HCT116 (cell line): Measurements from ENCODE around the gene AMER2. TPM values are rescaled to one million over a fixed set of nuclear protein-coding genes. Genes with fewer than 3 reads are reported as not detected.

ENCODE experiments used
- ATAC-seq: fragments of 200-7000 bp; cut with Tn5 transposase; 2 replicates; pipeline ENCODE4 v1.9.1; 2020; ENCODE audit warnings: mild to moderate bottlenecking, moderate library complexity
- BruUV-seq: library from RNA; stranded (reverse); fragments of 400-500 nt; replicated peaks from 2 replicates; lab custom pipeline; 2021; lab: Mats Ljungman, UMichigan
- CTCF ChIA-PET: fragments of 300-600 bp; sonication (Branson Sonifier 250); formaldehyde crosslinking; loops from one replicate; lab custom pipeline; 2021; ENCODE audit warnings: antibody characterized with exemption; lab: Charles Lee
- POLR2A ChIA-PET: fragments of 300-600, 350-600 bp; sonication (Branson Sonifier 250); formaldehyde crosslinking; loops from one replicate; lab custom pipeline; 2021; ENCODE audit warnings: antibody characterized with exemption; lab: Charles Lee
- RAD21 ChIA-PET, 2 experiments: fragments of 300-600 bp; sonication (Branson Sonifier 250); formaldehyde crosslinking; loops; one replicate each; lab custom pipeline; 2023; ENCODE audit warnings: low total read pairs in 2 of 2; ENCODE audit not compliant: uncharacterized antibody in 2 of 2, unreplicated experiment in 2 of 2, low non-redundant PET in 1 of 2; lab: Charles Lee
- DNase-seq: peaks from one replicate; pipeline ENCODE4 v3.0.0-alpha.2; 2010; ENCODE audit warnings: low read depth, low spot score
- H2AFZ ChIP-seq: fragments of 200-600 bp; shearing (Covaris generic), sonication (generic); 2 replicates; pipeline ENCODE4 v1.6.1; 2017; ENCODE audit warnings: low read depth, mixed run types, mixed read lengths, antibody characterized with exemption, low read length; ENCODE audit not compliant: poor library complexity, severe bottlenecking
- H3K27ac ChIP-seq: 2 replicates; pipeline ENCODE4 v1.5.1; 2012; ENCODE audit warnings: low read depth, low read length
- H3K27me3 ChIP-seq: fragments of 200-600 bp; sonication (generic); 2 replicates; pipeline ENCODE4 v1.6.1; 2016; ENCODE audit warnings: mixed run types, low read length, mixed read lengths; ENCODE audit not compliant: insufficient read depth
- H3K36me3 ChIP-seq, 2 experiments: fragments of 200-500 bp in 1 of 2; fragments of 200-600 bp in 1 of 2; sonication (Bioruptor generic) in 1 of 2; sonication (generic) in 1 of 2; 2 replicates each; pipeline versions ENCODE4 v1.5.1 to v1.6.1; 2014 to 2016; ENCODE audit warnings: low read length in 2 of 2, inconsistent platforms in 1 of 2, mixed read lengths in 1 of 2, mixed run types in 1 of 2; ENCODE audit not compliant: insufficient read depth in 2 of 2, control insufficient read depth in 1 of 2
- H3K4me1 ChIP-seq, 2 experiments: fragments of 200-600 bp in 1 of 2; sonication (generic) in 1 of 2; 2 replicates each; pipeline versions ENCODE4 v1.5.1 to v1.6.1; 2012 to 2017; ENCODE audit warnings: low read length in 2 of 2, inconsistent platforms in 1 of 2, mild to moderate bottlenecking in 1 of 2, mixed read lengths in 1 of 2, mixed run types in 1 of 2, moderate library complexity in 1 of 2; ENCODE audit not compliant: insufficient read depth in 2 of 2, control insufficient read depth in 1 of 2
- H3K4me2 ChIP-seq: fragments of 200-600 bp; sonication (generic); 2 replicates; pipeline ENCODE4 v1.6.1; 2017; ENCODE audit warnings: mixed run types, low read length, mixed read lengths
- H3K4me3 ChIP-seq, 2 experiments: fragments of 200-600 bp in 1 of 2; sonication (generic) in 1 of 2; replicated peaks in 1 of 2; 2 replicates each; pipeline ENCODE4 v1.5.1; 2011 to 2016; ENCODE audit warnings: low read length in 2 of 2, control low read depth in 1 of 2, low read depth in 1 of 2, mild to moderate bottlenecking in 1 of 2, mixed read lengths in 1 of 2, mixed run types in 1 of 2
- H3K79me2 ChIP-seq: fragments of 200-600 bp; sonication (generic); 2 replicates; pipeline ENCODE4 v1.6.1; 2017; ENCODE audit warnings: mild to moderate bottlenecking, mixed run types, low read length, moderate library complexity, mixed read lengths; ENCODE audit not compliant: insufficient read depth
- H3K9ac ChIP-seq: fragments of 200-600 bp; sonication (generic); 2 replicates; pipeline ENCODE4 v1.6.1; 2016; ENCODE audit warnings: low read length, mixed read lengths
- H3K9me2 ChIP-seq: fragments of 200-600 bp; sonication (generic), shearing (Covaris generic); 2 replicates; pipeline ENCODE4 v1.6.1; 2017; ENCODE audit warnings: mixed run types, mild to moderate bottlenecking, moderate library complexity; ENCODE audit not compliant: insufficient read depth
- H3K9me3 ChIP-seq, 2 experiments: fragments of 200-500 bp in 1 of 2; fragments of 200-600 bp in 1 of 2; sonication (Bioruptor generic) in 1 of 2; sonication (generic) in 1 of 2; 2 replicates each; pipeline ENCODE4 v1.6.1; 2014 to 2017; ENCODE audit warnings: low read length in 2 of 2, mixed read lengths in 2 of 2, inconsistent platforms in 1 of 2, low read depth in 1 of 2, mild to moderate bottlenecking in 1 of 2, mixed run types in 1 of 2, moderate library complexity in 1 of 2; ENCODE audit not compliant: control insufficient read depth in 1 of 2, insufficient read depth in 1 of 2
- H4K20me1 ChIP-seq: fragments of 200-600 bp; sonication (generic), shearing (Covaris generic); 2 replicates; pipeline ENCODE4 v1.6.1; 2017; ENCODE audit warnings: mixed run types, mild to moderate bottlenecking, moderate library complexity; ENCODE audit not compliant: insufficient read depth
- CEBPB ChIP-seq: IDR thresholded peaks from 2 replicates; pipeline ENCODE4 v1.6.1; 2012; ENCODE audit warnings: low read depth
- EGR1 ChIP-seq: IDR thresholded peaks from 2 replicates; pipeline ENCODE4 v1.6.1; 2012; ENCODE audit warnings: low read depth
- ELF1 ChIP-seq: IDR thresholded peaks from 2 replicates; pipeline ENCODE4 v1.6.1; 2012; ENCODE audit warnings: low read depth, borderline replicate concordance
- EZH2phosphoT487 ChIP-seq: fragments of 200-600 bp; IDR thresholded peaks from 2 replicates; pipeline ENCODE4 v1.6.1; 2018; ENCODE audit warnings: antibody characterized with exemption, borderline replicate concordance
- JUND ChIP-seq: IDR thresholded peaks from 2 replicates; pipeline ENCODE4 v1.6.1; 2012
- POLR2A ChIP-seq: IDR thresholded peaks from 2 replicates; pipeline ENCODE4 v1.7.0; 2011; ENCODE audit warnings: borderline replicate concordance; ENCODE audit not compliant: insufficient read depth, insufficient read length; ENCODE audit errors: extremely low read depth
- POLR2AphosphoS5 ChIP-seq: IDR thresholded peaks from 2 replicates; pipeline ENCODE4 v1.6.1; 2011; ENCODE audit warnings: mild to moderate bottlenecking, low read depth, low read length, moderate library complexity
- RAD21 ChIP-seq: IDR thresholded peaks from 2 replicates; pipeline ENCODE4 v1.6.1; 2012; ENCODE audit warnings: low read depth, mild to moderate bottlenecking
- SRF ChIP-seq: IDR thresholded peaks from 2 replicates; pipeline ENCODE4 v1.6.1; 2012; ENCODE audit warnings: low read depth
- TCF7L2 ChIP-seq: IDR thresholded peaks from 2 replicates; pipeline ENCODE4 v1.7.0; 2011; ENCODE audit warnings: borderline replicate concordance, inconsistent platforms; ENCODE audit not compliant: insufficient read depth, insufficient read length; ENCODE audit errors: extremely low read depth
- YY1 ChIP-seq: IDR thresholded peaks from 2 replicates; pipeline ENCODE4 v1.6.1; 2011; ENCODE audit warnings: low read length, low read depth, moderate library complexity, mild to moderate bottlenecking; ENCODE audit not compliant: insufficient replicate concordance; ENCODE audit errors: extremely low read depth
- intact Hi-C: fragments of 100-400 bp; cut with micrococcal nuclease; formaldehyde crosslinking; loops from 2 replicates; pipeline ENCODE4 v1.10.0; 2022
- total RNA-seq: library from RNA; stranded (reverse); gene quantifications from one replicate; pipeline ENCODE4 v1.2.1, GENCODE V29; 2021; ENCODE audit not compliant: unreplicated experiment
- TF ChIP-seq, protein P1 (sequence below): IDR thresholded peaks from 2 replicates; pipeline ENCODE4 v1.6.1; 2012; ENCODE audit warnings: low read depth
- TF ChIP-seq, protein P2 (sequence below): IDR thresholded peaks from 2 replicates; pipeline ENCODE4 v1.6.1; 2012
- TF ChIP-seq, protein P3 (sequence below): IDR thresholded peaks from 2 replicates; pipeline ENCODE4 v1.6.1; 2012
- TF ChIP-seq, protein P4 (sequence below), 3 experiments: fragments of 200-600 bp in 1 of 3; sonication (generic) in 1 of 3; IDR thresholded peaks in 2 of 3; conservative IDR thresholded peaks in 1 of 3; 2 replicates each; pipeline ENCODE4 v1.5.1; 2012 to 2017; ENCODE audit warnings: low read depth in 2 of 3, low read length in 2 of 3, antibody characterized with exemption in 1 of 3, borderline replicate concordance in 1 of 3, control low read depth in 1 of 3, mild to moderate bottlenecking in 1 of 3, mixed read lengths in 1 of 3, mixed run types in 1 of 3, moderate library complexity in 1 of 3; ENCODE audit not compliant: insufficient read depth in 1 of 3
- TF ChIP-seq, protein P5 (sequence below): IDR thresholded peaks from 2 replicates; pipeline ENCODE4 v1.6.1; 2011; ENCODE audit warnings: mild to moderate bottlenecking, low read length, moderate library complexity; ENCODE audit not compliant: insufficient replicate concordance; ENCODE audit errors: extremely low read depth

AMER2 gene
- total RNA-seq, 1 experiment from 2014 or later: not detected

DNA sequence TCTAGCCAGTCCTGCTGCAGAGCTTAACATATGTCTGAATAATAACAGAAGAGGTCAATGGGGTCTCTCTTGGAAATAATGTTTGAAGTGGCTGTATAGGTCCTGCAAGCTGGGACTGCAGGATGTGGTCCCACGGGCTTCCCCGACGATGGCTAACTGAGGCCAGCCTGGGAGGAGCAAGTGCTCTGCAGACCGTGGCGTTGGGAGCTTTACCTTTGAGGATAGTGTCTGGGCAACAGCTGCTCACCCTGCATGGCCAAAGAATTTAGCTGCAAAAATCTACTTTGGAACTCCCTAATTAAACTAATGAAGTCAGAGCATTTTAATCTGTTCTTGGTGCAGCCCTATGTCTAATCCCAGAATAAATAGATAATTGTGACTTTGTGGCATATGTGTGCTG, 18.2 kb upstream of the AMER2 start:
- H3K9ac ChIP-seq: no peak overlapping the region
- ChIA-PET RAD21 (no interaction called here), CTCF (no interaction called here), POLR2A (no interaction called here)
- no peak overlapping the region for H2AFZ ChIP-seq
- no peaks in the 10 kb centered on the region for H3K9me3 ChIP-seq
- no peak overlapping the region for H3K27ac ChIP-seq
- no TSS peak for BruUV-seq
- no peaks in the 10 kb centered on the region for H3K9me2 ChIP-seq
- no peaks in the 10 kb centered on the region for H4K20me1 ChIP-seq
- H3K4me1 ChIP-seq: no peaks in the 10 kb centered on the region
- H3K27me3 ChIP-seq: peaks cover 41% of the 10 kb centered on the region
- H3K36me3 ChIP-seq: no peaks in the 10 kb centered on the region
- intact Hi-C loops: no loop called here
- no peak overlapping the region for H3K4me3 ChIP-seq
- H3K4me2 ChIP-seq: no peak overlapping the region
- ATAC-seq (no peak), DNase-seq (no peak)
- H3K79me2 ChIP-seq: no peaks in the 10 kb centered on the region
- TF ChIP-seq, protein P1, sequence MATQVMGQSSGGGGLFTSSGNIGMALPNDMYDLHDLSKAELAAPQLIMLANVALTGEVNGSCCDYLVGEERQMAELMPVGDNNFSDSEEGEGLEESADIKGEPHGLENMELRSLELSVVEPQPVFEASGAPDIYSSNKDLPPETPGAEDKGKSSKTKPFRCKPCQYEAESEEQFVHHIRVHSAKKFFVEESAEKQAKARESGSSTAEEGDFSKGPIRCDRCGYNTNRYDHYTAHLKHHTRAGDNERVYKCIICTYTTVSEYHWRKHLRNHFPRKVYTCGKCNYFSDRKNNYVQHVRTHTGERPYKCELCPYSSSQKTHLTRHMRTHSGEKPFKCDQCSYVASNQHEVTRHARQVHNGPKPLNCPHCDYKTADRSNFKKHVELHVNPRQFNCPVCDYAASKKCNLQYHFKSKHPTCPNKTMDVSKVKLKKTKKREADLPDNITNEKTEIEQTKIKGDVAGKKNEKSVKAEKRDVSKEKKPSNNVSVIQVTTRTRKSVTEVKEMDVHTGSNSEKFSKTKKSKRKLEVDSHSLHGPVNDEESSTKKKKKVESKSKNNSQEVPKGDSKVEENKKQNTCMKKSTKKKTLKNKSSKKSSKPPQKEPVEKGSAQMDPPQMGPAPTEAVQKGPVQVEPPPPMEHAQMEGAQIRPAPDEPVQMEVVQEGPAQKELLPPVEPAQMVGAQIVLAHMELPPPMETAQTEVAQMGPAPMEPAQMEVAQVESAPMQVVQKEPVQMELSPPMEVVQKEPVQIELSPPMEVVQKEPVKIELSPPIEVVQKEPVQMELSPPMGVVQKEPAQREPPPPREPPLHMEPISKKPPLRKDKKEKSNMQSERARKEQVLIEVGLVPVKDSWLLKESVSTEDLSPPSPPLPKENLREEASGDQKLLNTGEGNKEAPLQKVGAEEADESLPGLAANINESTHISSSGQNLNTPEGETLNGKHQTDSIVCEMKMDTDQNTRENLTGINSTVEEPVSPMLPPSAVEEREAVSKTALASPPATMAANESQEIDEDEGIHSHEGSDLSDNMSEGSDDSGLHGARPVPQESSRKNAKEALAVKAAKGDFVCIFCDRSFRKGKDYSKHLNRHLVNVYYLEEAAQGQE: no peak
- TF ChIP-seq, protein P2, sequence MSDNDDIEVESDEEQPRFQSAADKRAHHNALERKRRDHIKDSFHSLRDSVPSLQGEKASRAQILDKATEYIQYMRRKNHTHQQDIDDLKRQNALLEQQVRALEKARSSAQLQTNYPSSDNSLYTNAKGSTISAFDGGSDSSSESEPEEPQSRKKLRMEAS: no peak
- TF ChIP-seq SRF (no peak), RAD21 (no peak), TCF7L2 (no peak), EZH2phosphoT487 (no peak), YY1 (no peak), ELF1 (no peak), EGR1 (no peak), POLR2A (no peak), JUND (no peak), CEBPB (no peak), POLR2AphosphoS5 (no peak)
- TF ChIP-seq, protein P3, sequence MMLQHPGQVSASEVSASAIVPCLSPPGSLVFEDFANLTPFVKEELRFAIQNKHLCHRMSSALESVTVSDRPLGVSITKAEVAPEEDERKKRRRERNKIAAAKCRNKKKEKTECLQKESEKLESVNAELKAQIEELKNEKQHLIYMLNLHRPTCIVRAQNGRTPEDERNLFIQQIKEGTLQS: no peak
- TF ChIP-seq, protein P4, sequence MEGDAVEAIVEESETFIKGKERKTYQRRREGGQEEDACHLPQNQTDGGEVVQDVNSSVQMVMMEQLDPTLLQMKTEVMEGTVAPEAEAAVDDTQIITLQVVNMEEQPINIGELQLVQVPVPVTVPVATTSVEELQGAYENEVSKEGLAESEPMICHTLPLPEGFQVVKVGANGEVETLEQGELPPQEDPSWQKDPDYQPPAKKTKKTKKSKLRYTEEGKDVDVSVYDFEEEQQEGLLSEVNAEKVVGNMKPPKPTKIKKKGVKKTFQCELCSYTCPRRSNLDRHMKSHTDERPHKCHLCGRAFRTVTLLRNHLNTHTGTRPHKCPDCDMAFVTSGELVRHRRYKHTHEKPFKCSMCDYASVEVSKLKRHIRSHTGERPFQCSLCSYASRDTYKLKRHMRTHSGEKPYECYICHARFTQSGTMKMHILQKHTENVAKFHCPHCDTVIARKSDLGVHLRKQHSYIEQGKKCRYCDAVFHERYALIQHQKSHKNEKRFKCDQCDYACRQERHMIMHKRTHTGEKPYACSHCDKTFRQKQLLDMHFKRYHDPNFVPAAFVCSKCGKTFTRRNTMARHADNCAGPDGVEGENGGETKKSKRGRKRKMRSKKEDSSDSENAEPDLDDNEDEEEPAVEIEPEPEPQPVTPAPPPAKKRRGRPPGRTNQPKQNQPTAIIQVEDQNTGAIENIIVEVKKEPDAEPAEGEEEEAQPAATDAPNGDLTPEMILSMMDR (IDR thresholded peaks at IDR 0.05 in 2 of 3, conservative IDR thresholded peaks at IDR 0.05 in 1 of 3; ENCODE audit: borderline replicate concordance in 1 of 3, insufficient read depth in 1 of 3, low read depth in 2 of 3, low read length in 2 of 3): no peak
- TF ChIP-seq, protein P5, sequence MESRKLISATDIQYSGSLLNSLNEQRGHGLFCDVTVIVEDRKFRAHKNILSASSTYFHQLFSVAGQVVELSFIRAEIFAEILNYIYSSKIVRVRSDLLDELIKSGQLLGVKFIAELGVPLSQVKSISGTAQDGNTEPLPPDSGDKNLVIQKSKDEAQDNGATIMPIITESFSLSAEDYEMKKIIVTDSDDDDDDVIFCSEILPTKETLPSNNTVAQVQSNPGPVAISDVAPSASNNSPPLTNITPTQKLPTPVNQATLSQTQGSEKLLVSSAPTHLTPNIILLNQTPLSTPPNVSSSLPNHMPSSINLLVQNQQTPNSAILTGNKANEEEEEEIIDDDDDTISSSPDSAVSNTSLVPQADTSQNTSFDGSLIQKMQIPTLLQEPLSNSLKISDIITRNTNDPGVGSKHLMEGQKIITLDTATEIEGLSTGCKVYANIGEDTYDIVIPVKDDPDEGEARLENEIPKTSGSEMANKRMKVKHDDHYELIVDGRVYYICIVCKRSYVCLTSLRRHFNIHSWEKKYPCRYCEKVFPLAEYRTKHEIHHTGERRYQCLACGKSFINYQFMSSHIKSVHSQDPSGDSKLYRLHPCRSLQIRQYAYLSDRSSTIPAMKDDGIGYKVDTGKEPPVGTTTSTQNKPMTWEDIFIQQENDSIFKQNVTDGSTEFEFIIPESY: no peak
